Psoas muscle (tissue), 8 donors: Measurements from ENCODE around the gene LATS2. TPM values are rescaled to one million over a fixed set of nuclear protein-coding genes. Genes with fewer than 3 reads are reported as not detected.

Source experiments
- ATAC-seq, 4 donors: fragments of 200-7000 bp; cut with Tn5 transposase; one replicate each; pipeline ENCODE4 v1.9.1; 2020; ENCODE audit warnings: moderate library complexity in 3 of 4, mild to moderate bottlenecking in 2 of 4
- DNase-seq, 2 donors: peaks; one replicate each; pipeline ENCODE4 v3.0.0-alpha.2; 2020
- H3K27ac ChIP-seq: fragments of 200-600 bp; one replicate; pipeline ENCODE4 v1.8.0; 2022
- H3K27me3 ChIP-seq, 3 donors: fragments of 200-600 bp in 1 of 3; one replicate each; pipeline versions ENCODE4 v1.6.1 to v1.8.0; 2013 to 2022; ENCODE audit warnings: low read length in 2 of 3, mild to moderate bottlenecking in 2 of 3, moderate library complexity in 1 of 3; ENCODE audit not compliant: insufficient read depth in 3 of 3
- H3K36me3 ChIP-seq, 2 donors: fragments of 200-600 bp in 1 of 2; one replicate each; pipeline versions ENCODE4 v1.6.1 to v1.8.0; 2013 to 2022; ENCODE audit warnings: low read depth in 1 of 2, mild to moderate bottlenecking in 1 of 2, moderate library complexity in 1 of 2; ENCODE audit not compliant: insufficient read depth in 1 of 2
- H3K4me1 ChIP-seq: fragments of 200-600 bp; one replicate; pipeline ENCODE4 v1.8.0; 2022
- H3K4me3 ChIP-seq: fragments of 200-600 bp; one replicate; pipeline ENCODE4 v1.8.0; 2022; ENCODE audit warnings: mild to moderate bottlenecking
- H3K9me3 ChIP-seq: fragments of 200-600 bp; one replicate; pipeline ENCODE4 v1.8.0; 2022
- CTCF ChIP-seq: fragments of 200-600 bp; IDR thresholded peaks from one replicate; pipeline ENCODE4 v1.8.0; 2022; ENCODE audit warnings: antibody characterized with exemption
- WGBS, 3 donors: extraction: QIAGEN DNeasy Blood & Tissue Kit; methylation state at CpG; one replicate each; pipeline versions ENCODE4 v1.1.6 to v1.1.7; 2013; 5-methylcytosine and 5-hydroxymethylcytosine counted together
- intact Hi-C, 2 donors: fragments of 100-400 bp; cut with DNase I; formaldehyde crosslinking; loops; one replicate each; pipeline versions ENCODE4 v1.11.0 to v1.14.2; 2022
- polyA plus RNA-seq, 3 donors: library from polyadenylated mRNA; stranded (reverse); fragments of 200-250 nt; gene quantifications; one replicate each; pipeline ENCODE4 v1.2.3, GENCODE V29; 2013
- total RNA-seq, 4 donors: library from RNA; stranded (reverse); fragmentation: NEBNext Ultra II Directional in 2 of 4; extraction: Animal tissue kit (Norgen Biotek cat#: 25700) in 2 of 4; gene quantifications; one replicate each; pipeline versions ENCODE4 v1.2.1 to v1.2.4, GENCODE V29; 2021 to 2023
- donor health status: healthy with polysubstance abuse.
- donor health status: DM: no; HTN: no; CAD: no; lungs with moderate emphysema.
- donor health status: Bipolar disorder and iron deficiency.
- donor health status: healthy.
- donor health status: DM: yes; HTN: yes; CAD: no.
- donor health status: DM: no; HTN: no; CAD: no.
- donor health status: DM: no; HTN: no; CAD: no.
- donor health status: DM: yes; HTN: yes; CAD: no.

The LATS2 gene
- total and polyA plus RNA-seq, 7 donors, result 6.0 to 27.4 (median 23.7) TPM

DNA sequence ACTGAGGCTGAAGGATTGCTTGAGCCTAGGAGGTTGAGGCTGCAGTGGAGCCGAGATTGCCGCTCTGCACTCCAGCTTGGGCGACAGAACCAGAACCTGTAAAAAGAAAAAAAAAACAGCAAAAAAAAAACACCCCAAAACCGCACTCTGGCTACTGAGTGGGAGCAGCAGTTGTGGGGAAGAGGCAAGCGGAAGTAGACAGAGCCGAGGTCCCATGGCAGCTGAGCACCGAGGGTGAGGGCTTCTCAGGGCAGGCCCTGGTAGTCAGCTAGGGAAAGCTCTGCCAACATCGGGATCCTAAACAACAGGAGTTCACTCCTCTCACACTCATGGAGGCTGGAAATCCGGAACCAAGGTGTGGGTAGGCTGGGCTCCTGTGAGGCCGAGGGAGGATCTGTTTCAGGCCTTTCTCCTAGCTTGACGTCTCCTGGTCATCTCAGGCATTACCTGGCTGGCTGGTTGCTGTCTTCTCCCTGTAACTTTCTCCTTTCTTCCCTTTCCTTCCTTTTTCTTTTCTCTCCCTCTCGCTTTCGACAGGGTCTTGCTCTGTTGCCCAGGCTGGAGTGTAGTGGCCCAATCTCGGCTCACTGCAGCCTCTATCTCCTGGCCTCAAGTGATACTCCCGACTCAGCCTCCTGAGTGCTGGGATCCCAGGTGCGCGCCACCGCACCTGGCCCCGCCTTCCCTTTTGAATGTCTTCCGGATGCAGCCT lies 15.8 kb upstream of the LATS2 start:
- no peaks in the 10 kb centered on the region for H3K27me3 ChIP-seq
- no peaks in the 10 kb centered on the region for H3K9me3 ChIP-seq
- no peak overlapping the region for H3K27ac ChIP-seq
- no peaks in the 10 kb centered on the region for H3K36me3 ChIP-seq
- 90 to 93% (median 92%) methylated on average over 20 of the region's 20 CpGs for WGBS, 3 donors
- no peak for DNase-seq
- no peak for TF ChIP-seq CTCF
- intact Hi-C loops, result no loop called here
- H3K4me3 ChIP-seq, result no peak overlapping the region
- peaks cover 11% of the 10 kb centered on the region for H3K4me1 ChIP-seq
- ATAC-seq, result no peak

- peak in 1 of 4 donors; percentile 7 for ATAC-seq
- intact Hi-C loops, result no loop called here
- TF ChIP-seq CTCF, result no peak
- no peak overlapping the region for H3K27ac ChIP-seq
- no peak for DNase-seq
- no peaks in the 10 kb centered on the region for H3K36me3 ChIP-seq
- WGBS, 3 donors, result 74 to 78% (median 77%) methylated on average over 18 of the region's 18 CpGs
- H3K9me3 ChIP-seq, result no peaks in the 10 kb centered on the region
- H3K4me3 ChIP-seq, result peak overlapping the region; percentile 79
- H3K4me1 ChIP-seq, result peaks cover 12% of the 10 kb centered on the region
- H3K27me3 ChIP-seq, result no peaks in the 10 kb centered on the region
These were observed 14.9 kb upstream of the LATS2 start for GRCh38 chr13:21076253-21076652.

GRCh38 chr13:21075379-21076249 lies 14.2 kb upstream of the LATS2 start:
- intact Hi-C loops, result no loop called here
- no peak for TF ChIP-seq CTCF
- ATAC-seq (peak; percentile 57 to 80 (median 67)), DNase-seq (peak; percentile 46 to 73)
- 7 to 10% (median 8%) methylated on average over 39 to 56 of the region's 64 CpGs for WGBS, 3 donors
- peak overlapping the region; percentile 58 for H3K27ac ChIP-seq
- H3K4me3 ChIP-seq, result peak overlapping the region; percentile 79
- no peaks in the 10 kb centered on the region for H3K27me3 ChIP-seq
- no peaks in the 10 kb centered on the region for H3K36me3 ChIP-seq
- H3K4me1 ChIP-seq, result peaks cover 14% of the 10 kb centered on the region
- H3K9me3 ChIP-seq, result no peaks in the 10 kb centered on the region

- WGBS, 3 donors, result 50 to 52% (median 51%) methylated on average over 9 of the region's 9 CpGs
- peak overlapping the region; percentile 58 for H3K27ac ChIP-seq
These were observed 13.6 kb upstream of the LATS2 start for GRCh38 chr13:21075011-21075378.

More at GRCh38 chr13:21075011-21075378, 13.6 kb upstream of the LATS2 start:
- ATAC-seq (peak; percentile 22 to 40 (median 34)), DNase-seq (no peak)
- TF ChIP-seq CTCF, result no peak
- Histone ChIP-seq H3K36me3 (no peaks in the 10 kb centered on the region), H3K27me3 (no peaks in the 10 kb centered on the region), H3K9me3 (no peaks in the 10 kb centered on the region), H3K4me3 (peak overlapping the region; percentile 79), H3K4me1 (peaks cover 16% of the 10 kb centered on the region)
- intact Hi-C loops, result no loop called here
